SK-N-DZ (cell line): Measurements from ENCODE around the gene CHST13.

Experiments
- DNase-seq: peaks from one replicate; pipeline ENCODE4 v3.0.0-alpha.2; 2015; ENCODE audit warnings: low spot score

CHST13 gene

DNA sequence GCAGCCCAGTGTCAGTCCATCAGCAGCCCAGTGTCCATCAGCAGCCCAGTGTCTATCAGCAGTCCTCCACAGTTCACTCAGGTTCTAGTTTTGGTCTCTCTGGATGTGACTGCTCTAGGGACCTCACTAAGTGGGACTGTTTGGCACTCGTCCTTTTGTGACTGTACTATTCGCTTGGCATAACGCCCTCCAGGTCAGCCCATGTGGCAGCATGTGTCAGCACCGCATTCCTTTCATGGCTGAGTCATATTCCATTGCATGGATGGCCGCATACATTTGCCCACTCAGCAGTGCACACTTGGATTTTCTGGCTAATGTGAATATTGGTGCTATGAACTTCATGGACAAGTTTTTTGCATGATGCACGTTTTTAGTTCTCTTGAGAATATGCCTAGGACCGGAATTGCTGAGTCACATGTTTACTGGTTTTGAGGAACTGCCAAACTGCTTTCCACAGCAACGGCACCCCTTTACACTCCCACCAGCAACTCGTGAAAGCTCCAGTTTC, 16.4 kb downstream of the CHST13 start:
- no peak for DNase-seq

DNA sequence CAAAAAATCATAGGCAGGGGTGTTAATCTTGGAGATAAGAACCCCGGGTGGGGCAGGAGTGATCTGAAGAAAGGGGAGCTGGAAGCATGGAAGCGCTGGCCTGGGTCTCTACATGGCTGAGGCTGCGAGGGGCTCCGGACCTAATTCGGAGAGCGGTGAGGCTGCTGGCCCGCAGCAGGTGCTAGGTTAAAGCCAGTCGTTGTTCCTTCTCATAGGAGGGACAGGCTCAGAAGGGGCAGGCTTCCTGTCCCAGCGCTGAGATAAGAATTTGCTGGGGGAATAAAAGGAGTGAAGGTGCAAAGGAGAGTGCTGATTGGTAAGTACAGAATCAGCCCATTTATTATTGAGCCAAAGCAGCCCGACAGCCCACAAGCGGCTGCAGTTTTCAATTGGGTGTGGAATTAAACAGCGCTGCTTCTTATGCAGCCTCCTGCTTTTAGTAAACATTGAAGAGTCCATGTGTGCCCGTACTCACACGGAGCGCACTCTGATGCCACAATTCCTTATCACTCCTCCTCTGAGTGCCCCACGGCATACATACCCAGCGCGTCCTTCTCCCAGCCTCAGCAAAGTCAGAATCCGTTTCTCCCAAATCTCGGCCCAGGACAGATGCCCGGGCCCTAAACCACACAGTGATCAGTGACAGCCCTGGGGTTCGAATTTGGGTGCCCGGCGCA, 17.1 kb downstream of the CHST13 start:
- no peak for DNase-seq

DNA sequence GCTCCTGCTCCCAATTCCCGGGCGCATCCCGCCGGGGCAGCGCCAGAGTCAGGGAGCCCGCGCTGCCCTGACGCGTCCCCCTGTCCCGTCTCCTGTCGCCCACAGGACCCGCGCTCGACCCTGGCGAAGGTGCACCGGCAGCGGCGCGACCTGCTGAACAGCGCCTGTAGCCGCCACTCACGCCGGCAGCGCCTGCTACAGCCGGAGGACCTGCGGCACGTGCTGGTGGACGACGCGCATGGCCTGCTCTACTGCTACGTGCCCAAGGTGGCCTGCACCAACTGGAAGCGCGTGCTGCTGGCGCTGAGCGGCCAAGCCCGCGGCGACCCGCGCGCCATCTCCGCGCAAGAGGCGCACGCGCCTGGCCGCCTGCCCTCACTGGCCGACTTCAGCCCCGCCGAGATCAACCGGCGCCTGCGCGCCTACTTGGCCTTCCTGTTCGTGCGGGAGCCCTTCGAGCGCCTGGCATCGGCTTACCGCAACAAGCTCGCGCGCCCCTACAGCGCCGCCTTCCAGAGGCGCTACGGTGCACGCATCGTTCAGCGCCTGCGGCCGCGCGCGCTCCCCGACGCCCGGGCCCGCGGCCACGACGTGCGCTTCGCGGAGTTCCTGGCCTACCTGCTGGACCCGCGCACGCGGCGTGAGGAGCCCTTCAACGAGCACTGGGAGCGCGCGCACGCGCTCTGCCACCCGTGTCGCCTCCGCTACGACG, 17.8 kb downstream of the CHST13 start:
- DNase-seq: no peak

DNA sequence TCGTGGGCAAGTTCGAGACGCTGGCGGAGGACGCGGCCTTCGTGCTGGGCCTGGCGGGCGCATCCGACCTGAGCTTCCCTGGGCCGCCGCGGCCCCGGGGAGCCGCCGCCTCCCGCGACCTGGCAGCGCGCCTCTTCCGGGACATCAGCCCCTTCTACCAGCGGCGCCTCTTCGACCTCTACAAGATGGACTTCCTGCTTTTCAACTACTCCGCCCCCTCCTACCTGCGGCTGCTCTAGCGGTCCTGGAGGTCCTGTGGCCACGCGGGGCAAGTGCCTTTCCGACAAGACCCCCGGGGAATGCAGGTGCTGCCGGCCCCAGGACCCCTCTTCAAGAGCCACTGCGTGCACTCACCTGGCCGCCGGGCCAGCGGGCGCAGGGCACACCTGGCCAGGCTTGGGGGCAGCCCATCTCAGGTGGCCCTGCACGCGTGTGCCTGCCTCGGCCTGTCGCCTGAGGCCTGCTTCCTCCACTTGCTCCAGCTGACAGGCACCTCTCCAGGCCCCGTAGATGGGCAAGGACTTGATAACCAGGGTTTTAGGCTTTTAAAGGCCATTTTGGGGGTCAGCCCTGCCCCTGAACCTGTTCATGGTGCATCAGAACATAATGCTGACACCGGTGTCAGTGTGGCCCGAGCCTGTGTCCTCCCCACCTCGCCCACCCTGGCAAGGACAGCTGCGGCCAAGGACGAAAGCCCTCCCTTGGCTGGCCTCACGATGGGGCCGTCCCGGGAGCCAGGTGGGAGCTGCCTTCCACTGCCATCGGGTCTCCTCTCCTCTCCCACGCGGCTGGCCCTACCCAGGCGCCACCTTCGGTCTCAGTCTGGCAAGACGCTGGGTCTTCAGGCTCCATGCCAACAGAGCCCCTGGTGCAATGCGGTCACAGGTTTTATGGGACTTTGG, 18.6 kb downstream of the CHST13 start:
- no peak for DNase-seq

DNA sequence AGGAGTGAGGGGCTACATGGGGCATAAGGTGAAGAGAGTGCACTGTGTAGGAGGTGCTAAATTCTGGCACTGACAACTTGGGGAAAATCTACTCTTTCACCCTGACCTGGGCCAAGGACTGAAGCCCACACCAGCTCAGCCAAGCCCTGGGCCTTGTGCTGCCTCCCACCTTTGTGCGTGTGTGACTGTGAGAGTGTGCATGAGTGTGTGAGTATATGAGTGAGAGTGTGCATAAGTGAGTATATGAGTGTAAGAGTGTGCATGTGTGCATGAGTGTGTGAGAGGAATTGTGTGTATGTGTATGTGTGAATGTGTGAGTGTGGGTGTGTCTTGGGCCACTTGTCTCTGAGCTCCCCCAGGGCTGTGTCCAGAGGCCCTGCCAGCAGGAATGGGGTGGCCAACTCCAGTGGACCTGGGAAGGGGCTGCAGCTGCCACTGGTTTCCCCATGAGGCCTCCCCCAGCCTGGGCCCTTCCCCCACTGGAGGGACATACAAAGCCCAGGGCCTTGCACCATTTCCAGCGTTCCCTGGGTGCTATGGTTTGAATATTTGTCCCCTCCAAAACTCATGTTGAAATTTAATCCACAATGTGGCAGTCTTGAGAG, 19.6 kb downstream of the CHST13 start:
- no peak for DNase-seq

DNA sequence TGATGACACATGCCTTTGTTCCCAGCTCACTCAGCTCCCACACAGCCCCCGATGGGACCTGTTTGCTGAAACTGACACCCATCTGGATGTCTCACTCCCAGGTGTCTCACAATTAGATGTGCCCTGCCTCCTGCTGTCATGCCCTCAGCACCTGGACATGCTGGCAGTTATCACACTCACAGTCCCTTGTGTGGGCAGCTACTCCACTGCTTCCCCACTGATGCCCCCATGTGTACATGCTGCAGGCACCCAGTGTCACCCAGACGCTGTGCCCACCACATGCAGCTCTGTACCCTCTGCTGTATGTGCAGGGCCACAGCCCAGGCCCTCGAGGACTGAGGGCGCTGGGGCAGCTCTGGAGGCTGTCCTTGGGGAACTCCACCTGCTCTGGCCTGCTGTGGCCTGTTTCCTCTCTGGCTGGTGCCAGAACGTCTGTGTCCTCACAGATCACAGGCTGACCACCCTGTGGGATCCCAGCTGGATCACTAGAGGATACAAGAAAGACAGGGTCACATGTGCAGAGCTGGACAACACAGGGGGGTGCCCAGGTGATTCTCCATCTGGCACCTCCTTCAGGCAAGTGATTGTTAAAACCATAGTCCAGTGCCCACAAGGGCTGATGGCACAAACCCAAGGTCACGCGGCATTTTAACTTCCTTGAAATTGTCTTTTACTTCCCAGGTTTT, 20.8 kb downstream of the CHST13 start:
- DNase-seq: no peak

DNA sequence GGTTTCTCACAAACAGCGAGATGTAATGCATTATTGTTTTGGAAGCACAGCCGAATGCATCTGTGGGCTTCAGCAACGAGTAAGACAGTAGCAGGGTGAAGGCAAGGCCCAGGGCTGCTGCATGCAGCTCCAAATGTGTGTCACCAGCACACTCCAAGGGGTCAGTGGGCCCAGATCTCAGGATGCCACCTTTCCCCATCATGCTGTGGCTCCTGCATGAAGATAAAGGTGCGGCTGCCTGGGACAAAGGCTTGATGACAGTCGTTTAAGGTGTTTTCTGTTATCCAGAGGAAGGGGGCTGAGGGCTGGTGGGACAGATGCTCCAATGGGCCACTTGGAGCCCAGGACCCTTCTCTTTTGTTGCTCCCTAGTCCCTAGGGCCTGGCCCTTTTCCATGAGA, 21.6 kb downstream of the CHST13 start:
- no peak for DNase-seq

DNA sequence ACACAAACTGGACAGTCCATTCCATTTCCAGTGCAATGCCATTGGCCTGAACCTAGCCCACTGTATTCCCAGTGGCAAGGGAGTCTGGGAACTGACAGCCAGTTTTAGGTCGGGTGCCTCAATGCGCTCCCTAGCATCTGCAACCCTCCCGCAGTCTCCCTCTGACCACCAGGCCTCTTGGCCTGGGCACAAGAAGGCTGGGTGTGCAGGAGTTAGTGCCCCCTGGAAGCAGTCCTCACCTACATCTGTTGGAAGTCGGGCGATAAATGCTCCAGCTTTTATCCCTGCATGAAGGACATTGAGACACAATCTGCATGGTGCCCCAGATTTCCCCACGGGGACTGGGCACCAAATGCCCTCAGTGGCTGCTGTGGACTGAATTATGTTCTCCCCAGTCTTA, 22.1 kb downstream of the CHST13 start:
- DNase-seq: no peak

DNA sequence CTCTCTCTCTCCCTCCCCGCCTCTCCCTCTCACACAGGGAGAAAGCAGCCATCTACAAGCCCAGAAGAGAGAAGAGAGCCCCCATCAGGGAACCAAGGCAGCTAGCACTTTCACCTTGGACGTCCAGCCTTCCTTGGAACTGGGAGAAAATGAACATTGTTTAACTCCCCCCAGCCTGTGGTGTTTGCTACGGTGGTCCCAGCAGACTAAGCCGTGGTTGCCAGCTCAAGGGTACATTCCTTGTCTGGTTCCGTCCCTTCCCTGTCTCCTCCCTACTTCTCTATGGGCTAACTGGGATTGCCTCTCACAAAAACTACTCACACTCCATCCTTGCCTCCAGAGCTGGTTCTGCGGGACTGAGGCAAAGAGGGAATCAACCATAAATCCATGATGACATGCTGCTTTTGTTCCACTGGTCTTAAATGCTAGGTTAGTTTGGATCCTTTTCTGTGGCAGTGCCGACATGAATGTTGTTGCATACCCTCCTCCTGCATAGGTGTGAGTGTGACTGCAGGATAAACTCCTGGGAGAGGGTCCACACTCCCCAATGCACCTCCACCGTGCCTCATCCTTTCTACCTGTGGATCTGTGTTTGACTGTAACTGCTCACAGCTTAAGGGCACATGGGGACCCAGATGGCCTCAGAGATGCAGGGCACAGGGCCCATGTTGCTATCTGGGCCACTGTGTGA, 22.7 kb downstream of the CHST13 start:
- DNase-seq: no peak

DNA sequence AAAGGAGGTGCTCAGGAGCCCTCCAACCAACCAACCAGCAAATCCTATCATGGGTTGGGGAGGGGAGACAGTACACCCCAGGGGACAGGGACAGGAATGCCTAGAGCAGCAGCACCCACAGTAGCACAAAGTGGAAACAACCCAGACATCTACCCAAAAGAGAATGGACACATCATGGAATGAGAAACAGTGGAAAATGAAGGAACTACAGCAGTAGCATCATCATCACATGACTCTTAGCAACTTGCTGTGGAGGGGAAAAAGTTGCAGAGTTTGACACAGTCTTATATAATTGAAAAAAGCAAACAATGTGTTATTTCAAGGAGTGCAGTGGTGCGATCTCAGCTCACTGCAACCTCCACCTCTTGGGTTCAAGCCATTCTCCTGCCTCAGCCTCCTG, 23.8 kb downstream of the CHST13 start:
- DNase-seq: no peak

DNA sequence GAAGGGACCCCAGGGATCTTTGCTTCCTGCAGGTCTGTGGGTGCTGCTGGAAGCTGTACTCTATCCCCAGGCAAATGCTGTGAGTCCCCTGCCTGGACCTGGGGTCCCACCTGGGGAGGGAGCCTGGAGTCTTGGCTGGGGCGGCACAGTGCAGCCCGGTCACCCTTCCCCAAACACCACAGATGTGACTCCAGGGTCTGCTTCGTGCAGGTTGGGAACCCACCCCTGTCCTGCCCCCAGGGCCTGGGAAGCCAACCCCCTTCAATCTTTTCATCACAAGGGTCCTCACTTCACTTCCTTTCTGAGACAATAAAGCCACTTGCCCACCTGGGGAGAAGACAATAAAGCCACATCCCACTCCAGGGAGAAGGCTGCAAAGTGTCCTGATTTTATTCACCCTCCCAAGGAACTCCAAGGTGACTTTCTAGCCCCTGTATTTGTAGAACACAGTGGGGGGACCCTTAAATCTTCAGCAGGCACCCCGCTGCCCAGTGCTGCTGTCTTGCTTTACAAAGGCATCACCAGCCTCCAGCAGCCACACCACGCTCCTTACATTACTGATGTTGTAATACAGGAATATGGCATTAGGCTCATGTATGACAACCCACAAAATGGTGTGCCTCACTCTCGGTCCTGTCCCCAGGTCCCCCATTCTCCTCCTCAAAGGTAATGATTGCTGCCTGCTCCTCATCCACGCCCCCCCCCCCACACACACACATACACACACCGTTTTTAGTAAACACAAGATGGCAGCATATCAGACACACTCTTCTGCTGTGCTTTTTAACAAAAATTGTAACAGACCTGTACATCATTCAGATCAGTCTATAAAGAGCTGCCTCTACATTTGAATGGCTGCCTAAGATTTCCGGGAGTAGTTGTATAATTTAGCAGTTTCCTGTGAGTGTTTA, 24.9 kb downstream of the CHST13 start:
- no peak for DNase-seq

DNA sequence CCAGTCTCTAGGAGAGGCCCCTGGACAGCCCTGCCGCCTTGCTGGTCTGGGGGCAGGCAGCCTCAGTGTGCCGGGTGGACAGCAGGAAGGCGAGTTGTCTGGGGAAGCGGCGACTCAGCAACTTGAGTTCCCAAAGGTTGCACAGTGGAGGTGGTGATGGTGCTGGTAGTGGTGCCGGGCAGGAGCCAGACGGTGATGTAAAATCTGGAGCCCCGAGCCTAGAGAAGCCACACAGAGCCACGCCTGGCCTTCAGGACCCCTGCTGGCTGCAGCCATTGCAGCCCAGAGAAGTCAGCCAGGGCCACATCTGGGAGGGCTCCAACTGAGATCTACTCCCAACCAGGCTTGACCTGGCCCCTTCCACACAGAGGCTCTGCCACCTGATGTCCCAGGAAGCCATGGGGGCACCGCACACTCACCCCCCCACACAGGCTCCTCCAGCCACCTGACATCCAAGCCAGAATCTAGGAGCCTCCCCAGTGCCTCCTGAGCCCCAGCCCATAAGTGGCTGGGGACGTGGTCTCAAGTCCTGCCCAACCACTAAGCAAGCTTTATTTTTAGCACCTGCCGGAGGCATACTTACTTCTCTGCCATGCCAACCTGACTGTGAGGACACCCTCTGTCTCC, 26.0 kb downstream of the CHST13 start:
- no peak for DNase-seq

DNA sequence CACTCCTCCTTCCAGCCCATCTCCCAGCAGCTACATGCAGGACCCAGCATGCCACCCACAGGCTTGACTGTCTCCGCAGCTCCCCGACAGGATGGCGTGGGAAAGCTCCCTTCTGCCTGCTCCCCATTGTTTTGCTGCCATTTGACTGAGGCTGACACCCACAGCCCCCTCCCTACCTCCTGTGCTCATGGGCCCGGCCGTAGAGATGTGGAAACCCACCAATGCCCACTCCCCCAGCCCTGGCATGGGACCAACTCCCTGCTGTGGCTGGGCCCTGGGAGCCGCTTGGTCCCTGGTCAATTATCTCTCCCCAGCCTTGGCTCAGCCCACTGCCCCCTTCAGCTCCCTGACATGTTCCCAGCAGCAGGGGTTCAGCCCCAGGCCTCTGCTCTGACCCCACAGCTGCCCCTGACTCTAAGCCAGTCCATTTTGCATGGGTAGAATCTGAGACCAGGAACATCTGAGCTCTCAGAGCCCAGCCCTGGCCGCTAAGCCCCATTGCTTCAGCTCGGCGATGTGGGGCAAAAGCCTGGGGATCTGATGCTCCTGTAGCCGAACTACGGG, 26.6 kb downstream of the CHST13 start:
- no peak for DNase-seq

DNA sequence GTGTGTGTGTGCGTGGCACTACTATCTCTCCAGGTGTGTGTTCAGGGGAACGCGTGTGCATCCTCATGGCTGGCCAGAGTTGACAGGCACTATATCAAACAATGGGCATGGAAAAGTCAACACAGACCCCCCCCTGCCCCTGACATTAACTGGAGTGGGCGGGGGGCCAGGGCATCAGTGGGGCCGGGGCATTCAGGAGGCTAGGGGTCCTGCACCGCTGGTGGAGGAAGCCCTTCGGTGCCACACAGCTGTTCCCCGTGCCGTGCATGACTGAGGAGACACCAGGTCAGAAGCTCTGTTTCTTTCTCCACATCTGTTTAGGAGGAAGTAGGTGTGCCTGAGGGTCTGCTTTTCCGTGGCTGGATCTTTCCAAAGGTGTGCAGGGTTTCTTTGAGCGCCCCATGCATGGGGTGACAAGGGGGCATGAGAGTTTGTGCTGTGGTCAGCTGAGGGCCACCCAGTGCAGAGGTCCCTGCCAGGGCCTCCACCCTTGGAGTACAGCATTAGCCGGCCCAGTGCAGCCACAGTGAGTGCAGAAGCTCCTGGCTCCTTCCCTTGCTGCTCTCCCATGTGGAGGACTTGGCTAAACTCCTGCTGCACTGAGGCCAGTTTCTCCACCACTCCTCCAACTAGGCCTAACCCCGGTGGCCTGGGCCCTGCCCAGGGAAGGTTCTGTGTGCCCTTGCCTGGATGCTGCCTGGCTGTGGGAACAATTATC, 27.3 kb downstream of the CHST13 start:
- DNase-seq: no peak

DNA sequence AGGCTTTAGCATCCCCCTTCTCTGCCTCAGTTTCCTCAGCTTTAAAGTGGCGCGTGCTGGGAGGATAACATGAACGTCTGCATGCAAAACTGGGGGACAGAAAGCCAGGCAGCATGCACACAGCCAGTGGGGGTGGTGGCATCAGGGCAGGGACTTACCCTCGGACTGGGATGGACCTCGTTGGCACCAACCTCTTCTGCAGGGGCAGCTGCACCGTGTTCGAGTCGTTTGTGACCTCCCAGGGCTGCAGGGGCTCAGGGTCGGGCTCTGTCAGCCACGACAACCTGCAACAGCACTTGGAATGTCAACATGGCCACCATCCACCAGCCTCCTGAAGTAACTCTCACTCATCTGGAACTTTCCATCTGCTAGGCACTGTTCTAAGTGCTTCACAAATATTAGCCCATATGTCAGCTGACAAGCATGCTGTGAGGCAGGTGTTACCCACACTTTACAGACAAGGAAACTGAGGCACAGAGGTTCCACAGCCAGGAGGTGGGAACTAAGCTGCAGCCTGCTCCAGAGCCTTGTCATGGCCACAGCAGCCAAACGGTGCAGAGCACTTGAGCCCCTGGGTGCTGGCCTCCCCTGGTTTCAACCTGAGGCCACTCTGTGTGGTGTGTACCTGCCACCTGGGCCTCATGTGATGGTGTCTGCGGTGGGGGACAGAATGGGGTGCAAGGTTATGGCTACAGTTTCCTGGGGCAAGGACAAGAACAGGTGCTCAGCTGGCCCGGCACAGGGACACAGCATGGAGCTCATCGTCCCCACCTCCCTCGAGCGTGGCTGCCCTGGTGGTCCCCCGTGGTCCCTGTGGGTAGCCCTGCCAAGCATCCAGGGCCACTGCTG, 28.1 kb downstream of the CHST13 start:
- DNase-seq: no peak

DNA sequence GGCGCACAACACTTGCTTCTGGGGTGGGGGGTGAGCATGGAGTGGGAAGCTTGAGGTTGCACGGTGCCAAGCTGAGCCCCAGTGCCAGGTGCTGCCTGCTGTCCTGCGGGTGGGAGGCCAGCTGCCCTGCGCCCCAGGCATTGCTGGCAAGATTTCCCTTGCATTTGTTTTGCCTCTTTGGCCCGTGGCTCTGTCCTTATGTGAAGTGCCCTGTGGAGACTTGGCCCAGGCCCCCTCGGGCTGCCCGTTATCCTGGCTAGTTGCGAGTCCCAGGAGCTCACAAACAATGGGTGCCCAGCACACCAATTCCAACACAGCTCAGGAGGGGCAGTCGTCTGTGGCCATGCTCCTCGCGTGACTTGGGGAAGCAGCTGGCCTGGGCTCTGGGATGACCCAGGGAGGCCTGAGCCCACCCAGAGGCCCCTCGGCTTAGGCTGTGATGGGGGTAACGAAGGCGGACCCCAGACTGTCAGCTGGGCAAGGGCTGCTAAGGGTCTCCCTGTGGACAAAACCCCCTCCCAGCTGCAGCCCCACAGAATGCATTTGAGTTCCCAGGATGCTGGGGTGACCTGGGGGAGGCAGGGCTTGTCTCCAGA, 28.8 kb downstream of the CHST13 start:
- no peak for DNase-seq
